Mesothelial cell of epicardium (in vitro differentiated cells): ENCODE measurements around the gene MARK4. TPM values are rescaled to one million over a fixed set of nuclear protein-coding genes. Genes with fewer than 3 reads are reported as not detected.

ENCODE experiments used
- DNase-seq, 2 experiments: peaks; one replicate each; pipeline ENCODE4 v3.0.0; 2021; ENCODE audit warnings: low spot score in 2 of 2; ENCODE audit not compliant: unreplicated experiment in 2 of 2
- H3K27ac Mint-ChIP-seq: 2 replicates; pipeline ENCODE4 v1.8.0; 2021; ENCODE audit warnings: mixed read lengths
- H3K27me3 Mint-ChIP-seq: 2 replicates; pipeline ENCODE4 v1.8.0; 2021; ENCODE audit warnings: low read depth, mixed read lengths
- H3K36me3 Mint-ChIP-seq: 2 replicates; pipeline ENCODE4 v1.8.0; 2021; ENCODE audit warnings: mixed read lengths
- H3K4me1 Mint-ChIP-seq: 2 replicates; pipeline ENCODE4 v1.8.0; 2021; ENCODE audit warnings: mixed read lengths
- H3K4me3 Mint-ChIP-seq: 2 replicates; pipeline ENCODE4 v1.8.0; 2021; ENCODE audit warnings: mild to moderate bottlenecking, moderate library complexity, mixed read lengths
- H3K9me3 Mint-ChIP-seq: 2 replicates; pipeline ENCODE4 v1.8.0; 2021; ENCODE audit warnings: mixed read lengths
- total RNA-seq: library from RNA; stranded (reverse); gene quantifications from 3 replicates; pipeline ENCODE4 v1.2.1, GENCODE V29; 2021
- TF ChIP-seq, protein P1 (sequence below): fragments of 200-600 bp; sonication (generic); IDR thresholded peaks from one replicate; pipeline ENCODE4 v1.5.0; 2021; ENCODE audit warnings: antibody characterized with exemption; ENCODE audit not compliant: unreplicated experiment

MARK4 gene
- total RNA-seq, 1 donor from 2014 or later: 63.7 TPM

DNA sequence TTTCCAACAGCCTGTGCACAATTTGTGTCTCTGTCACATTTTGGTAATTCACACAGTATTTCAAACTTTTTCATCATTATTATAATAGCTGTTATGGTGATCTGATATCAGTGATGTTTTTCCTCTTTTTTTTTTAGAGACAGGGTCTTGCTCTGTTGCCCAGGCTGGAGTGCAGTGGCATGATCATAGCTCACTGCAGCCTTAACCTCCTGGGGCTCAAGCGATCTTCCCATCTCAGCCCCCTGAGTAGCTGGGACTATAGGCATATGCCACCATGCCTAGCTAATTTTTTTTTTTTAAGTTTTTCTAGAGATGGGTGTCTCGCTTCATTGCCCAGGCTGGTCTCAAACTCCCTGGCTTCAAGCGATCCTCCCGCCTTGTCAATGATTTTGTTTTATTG, 5.8 kb downstream of the MARK4 start:
- Mint-ChIP-seq H3K27ac (no peak overlapping the region), H3K4me1 (peaks cover 23% of the 10 kb centered on the region), H3K4me3 (no peak overlapping the region), H3K36me3 (peaks cover 8% of the 10 kb centered on the region), H3K9me3 (no peaks in the 10 kb centered on the region), H3K27me3 (no peaks in the 10 kb centered on the region)
- TF ChIP-seq, protein P1, sequence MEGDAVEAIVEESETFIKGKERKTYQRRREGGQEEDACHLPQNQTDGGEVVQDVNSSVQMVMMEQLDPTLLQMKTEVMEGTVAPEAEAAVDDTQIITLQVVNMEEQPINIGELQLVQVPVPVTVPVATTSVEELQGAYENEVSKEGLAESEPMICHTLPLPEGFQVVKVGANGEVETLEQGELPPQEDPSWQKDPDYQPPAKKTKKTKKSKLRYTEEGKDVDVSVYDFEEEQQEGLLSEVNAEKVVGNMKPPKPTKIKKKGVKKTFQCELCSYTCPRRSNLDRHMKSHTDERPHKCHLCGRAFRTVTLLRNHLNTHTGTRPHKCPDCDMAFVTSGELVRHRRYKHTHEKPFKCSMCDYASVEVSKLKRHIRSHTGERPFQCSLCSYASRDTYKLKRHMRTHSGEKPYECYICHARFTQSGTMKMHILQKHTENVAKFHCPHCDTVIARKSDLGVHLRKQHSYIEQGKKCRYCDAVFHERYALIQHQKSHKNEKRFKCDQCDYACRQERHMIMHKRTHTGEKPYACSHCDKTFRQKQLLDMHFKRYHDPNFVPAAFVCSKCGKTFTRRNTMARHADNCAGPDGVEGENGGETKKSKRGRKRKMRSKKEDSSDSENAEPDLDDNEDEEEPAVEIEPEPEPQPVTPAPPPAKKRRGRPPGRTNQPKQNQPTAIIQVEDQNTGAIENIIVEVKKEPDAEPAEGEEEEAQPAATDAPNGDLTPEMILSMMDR: no peak
- DNase-seq: no peak

DNA sequence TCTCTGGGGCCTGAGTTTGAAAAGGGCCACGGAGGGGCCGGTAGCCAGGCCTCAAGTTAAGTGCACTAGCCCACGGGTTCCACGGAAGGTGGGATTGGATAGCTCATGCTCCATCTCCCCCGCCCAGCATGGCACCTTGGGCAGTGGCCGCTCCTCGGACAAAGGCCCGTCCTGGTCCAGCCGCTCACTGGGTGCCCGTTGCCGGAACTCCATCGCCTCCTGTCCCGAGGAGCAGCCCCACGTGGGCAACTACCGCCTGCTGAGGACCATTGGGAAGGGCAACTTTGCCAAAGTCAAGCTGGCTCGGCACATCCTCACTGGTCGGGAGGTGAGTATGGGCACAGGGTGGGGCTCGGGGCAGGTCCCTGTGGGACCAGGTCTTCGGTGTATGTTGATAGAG, 7.8 kb downstream of the MARK4 start:
- H3K27me3 Mint-ChIP-seq: no peaks in the 10 kb centered on the region
- DNase-seq: no peak
- TF ChIP-seq, protein P1: no peak
- H3K36me3 Mint-ChIP-seq: peaks cover 11% of the 10 kb centered on the region
- H3K27ac Mint-ChIP-seq: no peak overlapping the region
- no peak overlapping the region for H3K4me3 Mint-ChIP-seq
- H3K9me3 Mint-ChIP-seq: no peaks in the 10 kb centered on the region
- H3K4me1 Mint-ChIP-seq: peaks cover 7% of the 10 kb centered on the region

DNA sequence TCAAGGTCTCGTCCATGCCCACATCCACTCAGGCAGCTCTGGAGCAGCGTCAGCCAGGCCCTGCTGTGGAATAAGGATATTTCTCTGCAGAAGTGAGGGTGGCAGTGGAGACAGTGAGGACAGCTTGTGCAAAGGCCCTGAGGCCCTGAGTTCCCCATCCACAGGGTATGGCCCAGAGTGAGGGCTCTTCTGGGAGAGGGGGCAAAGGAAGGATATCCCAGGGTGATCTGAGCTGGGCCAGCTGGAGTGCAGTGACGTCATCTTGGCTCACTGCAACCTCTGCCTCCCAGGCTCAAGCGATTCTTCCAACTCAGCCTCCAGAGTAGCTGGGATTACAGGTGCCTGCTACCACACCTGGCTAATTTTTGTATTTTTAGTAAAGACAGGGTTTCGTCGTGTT, 11.5 kb downstream of the MARK4 start:
- no peak for DNase-seq
- H3K27me3 Mint-ChIP-seq: no peaks in the 10 kb centered on the region
- H3K4me3 Mint-ChIP-seq: no peak overlapping the region
- peaks cover 23% of the 10 kb centered on the region for H3K36me3 Mint-ChIP-seq
- peaks cover 5% of the 10 kb centered on the region for H3K4me1 Mint-ChIP-seq
- H3K9me3 Mint-ChIP-seq: no peaks in the 10 kb centered on the region
- no peak overlapping the region for H3K27ac Mint-ChIP-seq
- TF ChIP-seq, protein P1: no peak

DNA sequence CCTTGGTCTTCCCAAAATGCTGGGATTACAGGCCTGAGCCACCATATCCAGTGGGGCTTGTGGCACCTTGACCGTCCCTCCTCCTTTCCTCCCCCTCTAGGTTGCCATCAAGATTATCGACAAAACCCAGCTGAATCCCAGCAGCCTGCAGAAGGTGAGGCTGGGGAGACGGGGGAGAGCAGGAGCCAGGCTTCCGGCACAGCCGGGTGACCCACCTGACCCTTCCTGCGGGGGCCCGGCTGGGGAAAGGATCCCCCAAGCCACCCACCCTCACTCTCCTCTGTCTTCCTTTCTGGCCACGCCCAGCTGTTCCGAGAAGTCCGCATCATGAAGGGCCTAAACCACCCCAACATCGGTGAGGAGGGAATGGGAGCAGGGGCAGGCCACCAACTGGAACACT, 11.9 kb downstream of the MARK4 start:
- TF ChIP-seq, protein P1: no peak
- no peaks in the 10 kb centered on the region for H3K9me3 Mint-ChIP-seq
- no peaks in the 10 kb centered on the region for H3K27me3 Mint-ChIP-seq
- H3K4me1 Mint-ChIP-seq: peaks cover 5% of the 10 kb centered on the region
- no peak for DNase-seq
- H3K36me3 Mint-ChIP-seq: peaks cover 23% of the 10 kb centered on the region
- no peak overlapping the region for H3K4me3 Mint-ChIP-seq
- H3K27ac Mint-ChIP-seq: no peak overlapping the region

DNA sequence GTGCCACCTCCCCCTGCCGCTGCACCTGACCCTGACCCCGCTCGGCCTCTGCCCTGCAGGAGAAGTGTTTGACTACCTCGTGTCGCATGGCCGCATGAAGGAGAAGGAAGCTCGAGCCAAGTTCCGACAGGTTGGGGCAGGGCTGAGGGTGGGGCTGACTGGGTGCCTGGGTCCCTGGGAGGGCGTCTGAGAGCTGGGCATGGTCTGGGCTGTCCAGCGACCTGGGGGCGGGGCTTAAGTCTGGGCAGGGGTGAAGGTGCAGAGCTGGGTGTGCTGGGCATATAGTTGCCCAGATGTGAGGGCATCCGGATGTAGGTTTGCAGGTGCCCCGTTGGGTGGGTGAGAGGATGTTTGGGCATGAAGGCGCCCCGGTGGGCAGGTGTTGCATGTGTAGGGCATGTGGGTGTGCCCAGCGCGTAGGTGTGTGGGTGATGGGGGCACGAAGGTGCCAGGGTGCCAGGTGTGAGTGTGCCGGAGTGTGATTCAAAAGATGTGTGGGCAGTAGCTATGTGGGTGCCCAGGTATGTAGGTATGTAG, 13.8 kb downstream of the MARK4 start:
- Mint-ChIP-seq H3K4me3 (no peak overlapping the region), H3K9me3 (no peaks in the 10 kb centered on the region), H3K36me3 (peaks cover 23% of the 10 kb centered on the region), H3K27me3 (no peaks in the 10 kb centered on the region), H3K4me1 (peaks cover 5% of the 10 kb centered on the region), H3K27ac (no peak overlapping the region)
- no peak for DNase-seq
- TF ChIP-seq, protein P1: no peak

DNA sequence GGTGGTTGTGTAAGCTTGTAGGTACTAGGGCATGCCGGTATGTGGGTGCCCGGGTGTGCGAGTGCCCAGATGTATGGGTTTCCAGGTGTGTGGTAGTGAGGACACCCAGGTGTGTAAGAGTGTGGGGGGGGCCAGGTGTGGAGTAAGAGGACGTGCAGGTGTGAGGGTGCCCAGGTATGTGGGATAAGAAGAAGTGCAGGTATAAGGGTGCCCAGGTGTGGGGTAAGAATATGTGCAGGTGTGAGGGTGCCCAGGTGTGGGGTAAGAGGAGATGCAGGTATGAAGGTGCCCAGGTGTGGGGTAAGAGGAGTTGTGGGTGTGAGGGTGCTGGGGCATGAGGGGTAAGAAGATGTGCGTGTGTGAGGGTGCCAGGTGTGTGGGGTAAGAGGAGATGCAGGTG, 14.3 kb downstream of the MARK4 start:
- Mint-ChIP-seq H3K27me3 (no peaks in the 10 kb centered on the region), H3K4me1 (peaks cover 5% of the 10 kb centered on the region), H3K36me3 (peaks cover 23% of the 10 kb centered on the region), H3K9me3 (no peaks in the 10 kb centered on the region), H3K27ac (no peak overlapping the region), H3K4me3 (no peak overlapping the region)
- no peak for DNase-seq
- TF ChIP-seq, protein P1: no peak
